NCI-H2171 treated with DMSO at 0.1 percent for 48 hours (cell line): ENCODE results near the gene BNIP5.

ENCODE experiments used
- DNase-seq: peaks from one replicate; lab custom pipeline; 2025; lab: John Stamatoyannopoulos, UW

Gene BNIP5

DNA sequence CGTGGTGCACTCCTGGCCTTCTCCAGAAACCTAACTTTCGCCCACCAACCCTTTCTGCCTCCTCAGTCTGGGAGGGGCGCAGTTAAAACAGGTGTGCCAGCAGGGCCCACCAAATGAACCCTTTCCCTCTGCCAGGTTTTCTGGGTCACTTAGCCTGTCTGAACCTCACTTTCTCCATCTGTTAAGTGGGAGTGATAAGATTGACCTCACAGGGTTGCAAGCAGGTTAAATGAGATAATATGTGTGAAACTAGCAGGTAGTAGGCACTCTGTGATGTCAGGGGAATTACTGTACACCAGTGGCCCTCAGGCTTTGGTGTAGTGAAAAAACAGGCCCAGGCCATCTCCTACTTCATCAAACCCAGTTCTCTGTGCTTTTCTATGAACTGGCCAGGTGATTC is 14.1 kb downstream of the BNIP5 start:
- no peak for DNase-seq

DNA sequence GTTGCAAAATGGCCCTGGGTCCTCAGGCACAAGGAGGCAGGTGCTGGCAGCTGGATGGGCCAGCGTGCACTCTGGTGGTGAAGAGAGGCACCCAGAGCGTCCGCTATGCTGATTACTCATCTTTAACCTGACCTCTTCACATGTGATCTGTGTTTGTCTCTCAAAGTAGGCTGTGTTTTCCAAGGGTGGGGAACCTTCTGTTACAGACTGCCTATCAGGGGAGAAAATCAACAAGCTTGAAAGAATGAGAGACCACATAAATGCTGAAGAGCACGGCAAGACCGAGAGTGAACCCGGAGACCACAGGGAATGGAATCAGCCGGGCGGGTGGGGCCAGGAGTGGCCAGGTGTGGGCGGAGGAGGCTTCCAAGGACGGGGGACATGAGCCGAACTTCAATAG is 16.2 kb downstream of the BNIP5 start:
- DNase-seq, result no peak

DNA sequence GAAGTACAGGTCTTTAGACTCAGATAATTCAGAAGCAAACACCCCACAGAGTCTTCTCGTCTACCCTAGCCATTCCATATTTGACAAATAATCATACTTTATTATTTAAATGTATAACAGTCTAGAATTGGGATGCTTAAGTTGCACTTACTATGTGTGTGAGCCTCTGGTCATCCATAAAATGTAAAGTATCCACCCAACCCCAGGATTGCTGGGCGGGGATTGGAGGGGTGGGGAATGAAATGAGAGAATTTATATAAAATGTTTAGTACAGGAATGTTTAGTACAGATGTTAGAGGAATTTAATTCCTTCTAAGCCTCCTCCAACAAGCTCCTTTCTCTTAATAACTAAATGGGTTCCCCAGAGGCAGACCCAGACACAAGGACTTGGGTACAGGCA is 16.9 kb downstream of the BNIP5 start:
- DNase-seq, result no peak

GRCh38 chr6:36319436-36319762 is 17.3 kb downstream of the BNIP5 start:
- no peak for DNase-seq

- peak; percentile 44 for DNase-seq
Measured at GRCh38 chr6:36318690-36319435, 17.8 kb downstream of the BNIP5 start.

DNA sequence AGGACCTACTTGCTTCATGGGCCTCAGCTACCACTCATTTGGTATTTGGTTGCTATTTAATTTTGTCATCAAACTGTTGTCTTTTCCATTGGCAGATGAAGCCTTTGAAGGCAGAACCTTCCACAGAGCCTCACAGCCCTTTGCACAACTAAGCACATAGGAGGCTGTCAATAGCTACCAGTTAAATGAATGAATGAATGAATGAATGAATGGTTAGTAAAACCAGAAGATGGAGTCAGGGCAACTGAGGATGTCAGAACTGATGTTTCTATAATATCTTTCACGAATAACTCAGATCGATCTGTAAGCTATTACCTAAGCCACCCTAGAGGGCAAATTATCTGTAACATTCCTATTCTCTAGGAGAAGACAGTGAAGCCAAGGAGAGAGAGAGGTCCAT is 19.1 kb downstream of the BNIP5 start:
- no peak for DNase-seq

- no peak for DNase-seq
Measured at GRCh38 chr6:36315921-36316320, 20.8 kb downstream of the BNIP5 start.

- no peak for DNase-seq
Measured at GRCh38 chr6:36314221-36315014, 22.3 kb downstream of the BNIP5 start.

DNA sequence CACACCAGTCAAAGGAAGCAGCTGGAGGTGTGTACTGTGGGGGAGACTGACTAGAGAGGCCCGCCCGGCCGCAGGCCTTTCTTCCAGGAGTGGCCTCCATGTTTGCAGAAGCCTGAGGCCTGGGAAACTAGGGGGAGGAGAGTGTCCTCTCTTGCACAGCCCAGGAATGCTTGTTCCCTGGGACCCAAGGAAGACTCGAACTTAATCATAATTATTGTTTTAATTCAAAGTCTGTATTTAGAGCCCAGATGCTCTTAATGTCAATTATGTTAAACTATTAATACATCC is 23.1 kb downstream of the BNIP5 start:
- no peak for DNase-seq

DNA sequence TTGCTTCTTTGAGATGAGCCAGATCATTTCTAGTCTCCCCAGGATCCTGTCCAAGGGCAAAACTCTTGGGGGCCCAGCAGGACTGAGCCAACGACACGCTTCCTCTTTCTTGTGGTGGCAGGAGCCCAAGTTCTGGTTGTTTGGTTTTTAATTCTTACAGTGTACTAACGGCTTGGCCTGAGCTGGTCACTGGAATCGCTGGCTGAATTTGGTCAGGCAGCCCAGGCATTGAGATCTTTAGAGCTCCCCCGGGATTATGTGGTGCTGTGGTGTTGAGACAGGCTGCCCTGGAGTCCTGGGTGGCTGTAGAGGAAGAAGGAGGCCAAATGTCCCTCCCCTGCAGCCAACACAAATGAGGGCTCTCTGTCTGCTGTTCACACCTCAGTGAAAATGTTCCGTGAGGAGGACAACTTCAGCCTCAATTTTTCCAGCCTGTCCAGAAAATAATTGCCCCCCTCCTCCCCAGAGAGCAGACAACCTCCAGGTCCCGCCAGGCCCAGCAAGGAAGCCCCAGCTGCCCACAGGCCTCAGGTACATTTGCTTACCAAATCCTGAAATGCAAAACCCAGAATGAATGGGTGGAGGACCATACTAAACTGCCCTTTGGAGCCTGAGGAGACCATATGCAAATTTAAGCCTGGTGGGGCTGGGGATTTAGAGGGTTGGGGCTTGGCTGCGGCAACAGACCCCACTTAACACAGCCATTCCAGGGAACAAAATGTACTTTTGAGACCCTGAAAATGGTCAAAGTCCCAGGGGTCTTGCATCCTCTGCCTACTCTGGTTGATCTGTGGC is 23.6 kb downstream of the BNIP5 start:
- DNase-seq, result no peak

DNA sequence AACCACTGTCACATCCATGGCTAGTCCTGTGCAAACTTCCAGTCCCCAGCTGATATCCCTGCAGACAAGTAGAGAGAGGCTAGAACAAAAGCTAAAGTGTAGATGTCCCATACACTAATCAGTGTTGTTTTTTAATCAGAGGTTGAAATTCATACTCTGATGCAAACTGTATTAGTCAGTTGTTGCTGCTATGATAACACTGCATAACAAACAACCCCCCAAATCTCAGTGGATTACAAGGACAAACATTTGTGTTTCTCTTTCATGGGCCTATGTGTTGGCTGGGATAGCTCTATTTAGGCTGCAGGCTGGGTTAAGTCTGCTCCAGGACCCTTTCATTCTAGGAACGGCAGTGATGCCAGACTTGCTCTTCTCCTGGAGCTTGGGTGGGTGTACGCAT is 26.8 kb downstream of the BNIP5 start:
- DNase-seq, result no peak

- no peak for DNase-seq
Measured at GRCh38 chr6:36309203-36309602, 27.5 kb downstream of the BNIP5 start.

DNA sequence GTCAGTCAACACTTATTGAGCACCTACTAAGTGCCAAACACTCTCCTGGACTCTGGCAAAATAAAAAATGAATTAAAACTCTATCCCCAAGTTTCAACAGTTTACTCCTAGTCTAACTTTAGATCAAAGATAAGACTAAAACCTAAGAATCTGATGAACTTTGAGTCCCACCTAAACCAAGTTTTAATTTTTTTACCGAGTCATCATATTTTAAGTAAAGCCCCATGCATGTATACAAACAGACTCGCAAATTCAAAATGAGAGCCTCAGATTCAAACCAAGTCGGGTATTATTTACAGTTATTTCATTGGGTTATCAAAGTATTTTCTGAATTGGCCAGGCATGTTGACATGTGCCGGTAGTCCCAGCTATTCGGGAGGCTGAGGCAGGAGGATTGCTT is 28.2 kb downstream of the BNIP5 start:
- DNase-seq, result no peak

DNA sequence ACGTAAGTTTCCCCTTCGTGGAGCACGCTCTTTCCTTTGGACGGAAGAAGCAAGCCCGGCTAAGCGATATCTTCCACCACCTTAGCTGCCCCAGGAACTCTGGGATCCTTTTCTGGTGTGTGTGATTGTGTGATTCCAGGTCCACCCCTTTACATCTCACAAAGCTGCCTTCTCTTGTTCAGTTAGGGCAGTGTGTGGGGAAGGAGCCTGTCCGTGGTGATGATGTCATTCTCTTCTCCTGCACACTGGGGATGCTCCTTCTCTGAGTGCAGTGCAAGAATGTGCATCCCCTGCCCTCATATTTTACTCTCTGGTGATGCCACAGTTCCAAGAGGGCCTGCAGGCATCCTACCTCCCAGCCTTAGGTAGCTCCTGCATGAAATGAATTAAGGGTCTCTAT is 30.3 kb downstream of the BNIP5 start:
- DNase-seq, result no peak

GRCh38 chr6:36305885-36306284 is 30.8 kb downstream of the BNIP5 start:
- no peak for DNase-seq

DNA sequence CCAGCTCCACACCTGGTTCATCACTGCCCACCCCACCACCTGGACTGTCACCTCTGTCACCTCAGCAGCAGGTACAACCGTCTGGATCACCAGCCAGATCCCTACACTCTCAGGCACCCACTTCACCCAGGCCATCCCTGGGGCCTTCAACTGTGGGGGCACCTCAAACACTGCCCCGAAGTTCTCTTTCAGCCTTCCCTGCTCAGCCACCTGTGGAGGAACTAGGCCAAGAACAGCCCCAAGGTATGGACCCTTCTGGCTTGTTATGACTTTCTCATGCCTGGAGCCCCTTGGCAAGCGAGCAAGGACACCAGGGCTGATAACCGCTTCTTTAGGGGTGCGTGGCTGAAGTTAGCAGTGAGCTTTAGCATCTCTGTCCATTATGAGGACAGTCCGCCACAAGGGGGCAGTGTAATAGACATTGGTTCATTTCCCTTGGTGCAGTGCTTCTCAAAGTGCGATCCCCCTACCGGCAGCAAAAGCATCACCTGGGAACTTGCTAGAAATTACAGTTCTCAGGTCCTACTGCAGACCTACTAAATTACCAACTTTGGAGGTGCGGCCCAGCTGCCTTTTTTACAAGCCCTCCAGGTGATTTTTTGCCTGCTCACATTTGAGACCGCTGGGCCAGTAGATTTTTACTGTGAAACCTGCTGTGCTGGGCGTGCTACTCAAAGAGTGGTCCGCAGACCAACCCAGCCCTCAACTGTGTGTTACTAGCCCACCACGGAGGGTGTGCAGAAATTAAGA is 34.3 kb downstream of the BNIP5 start:
- DNase-seq, result peak; percentile 83

DNA sequence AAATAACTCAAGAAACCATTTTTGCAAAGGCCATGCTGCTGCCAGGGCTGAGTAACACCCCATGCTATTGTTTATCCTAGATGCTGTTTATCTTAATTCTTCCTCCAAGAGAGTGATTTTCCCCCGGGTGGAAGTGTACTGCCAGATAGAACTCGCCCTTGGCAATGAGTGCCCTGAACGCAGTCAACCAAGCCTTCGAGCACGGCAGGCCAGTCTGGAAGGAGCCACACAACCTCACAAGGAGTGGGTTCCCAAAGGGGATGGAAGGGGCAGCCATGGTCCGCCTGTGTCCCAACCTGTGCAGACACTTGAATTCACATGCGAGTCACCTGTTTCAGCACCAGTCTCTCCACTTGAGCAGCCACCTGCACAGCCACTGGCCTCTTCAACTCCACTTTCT is 34.9 kb downstream of the BNIP5 start:
- no peak for DNase-seq

DNA sequence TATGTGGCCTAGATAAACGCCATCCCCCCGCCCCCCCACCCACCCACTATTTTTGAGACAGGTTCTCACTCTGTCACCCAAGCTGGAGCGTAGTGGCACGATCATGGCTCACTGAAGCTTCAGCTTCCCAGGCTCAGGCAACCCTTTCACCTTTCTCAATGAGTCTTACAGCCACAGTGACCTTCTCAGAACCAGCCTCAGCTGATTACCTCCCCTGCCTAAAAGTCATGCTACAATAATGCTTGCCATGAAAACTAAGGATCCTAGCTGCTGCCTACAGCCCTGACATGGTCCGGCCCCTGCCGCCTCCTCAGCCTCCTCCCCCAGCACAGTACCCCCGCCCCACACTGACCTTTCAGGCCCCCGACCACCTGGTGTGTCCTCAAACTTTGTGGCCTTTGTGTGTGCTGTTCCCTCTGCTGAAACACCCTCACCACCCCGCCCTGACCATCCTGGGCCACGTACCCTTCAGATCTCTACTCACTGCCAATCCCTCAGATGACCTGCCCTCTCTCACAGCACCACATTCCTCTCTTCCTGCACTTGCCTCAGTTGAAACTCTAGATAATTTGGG is 35.5 kb downstream of the BNIP5 start:
- no peak for DNase-seq

GRCh38 chr6:36298027-36298426 is 38.7 kb downstream of the BNIP5 start:
- no peak for DNase-seq

- DNase-seq, result no peak
Measured at GRCh38 chr6:36297511-36297910, 39.2 kb downstream of the BNIP5 start.

- no peak for DNase-seq
Measured at GRCh38 chr6:36297051-36297450, 39.6 kb downstream of the BNIP5 start.

- DNase-seq, result no peak
Measured at GRCh38 chr6:36296240-36296639, 40.4 kb downstream of the BNIP5 start.
